SK-N-SH (cell line): ENCODE measurements around the gene ENOX1. TPM values are rescaled to one million over a fixed set of nuclear protein-coding genes. Genes with fewer than 3 reads are reported as not detected.

Source experiments
- CTCF ChIA-PET: fragments of 300-600, 350-600 bp; formaldehyde crosslinking; extraction: SDS; loops from one replicate; lab custom pipeline; 2021; lab: Yijun Ruan, JAX
- POLR2A ChIA-PET: fragments of 350-600 bp; sonication (Branson Sonifier 250); formaldehyde crosslinking; extraction: SDS; loops from one replicate; lab custom pipeline; 2020; ENCODE audit warnings: antibody characterized with exemption, inconsistent platforms; lab: Yijun Ruan, JAX
- DNase-seq: peaks from one replicate; pipeline ENCODE4 v3.0.0; 2012
- H2AFZ ChIP-seq: fragments of 200-600 bp; sonication (generic); 2 replicates; pipeline ENCODE4 v1.8.1; 2016; ENCODE audit warnings: antibody characterized with exemption, mild to moderate bottlenecking, low read depth
- H3F3A ChIP-seq: fragments of 200-600 bp; sonication (generic); replicated peaks from 2 replicates; pipeline ENCODE3; 2016; ENCODE audit warnings: antibody characterized with exemption, mild to moderate bottlenecking; ENCODE audit not compliant: insufficient read depth
- H3K27ac ChIP-seq, 2 experiments: fragments of 200-500 bp in 1 of 2; fragments of 200-600 bp in 1 of 2; sonication (Bioruptor generic) in 1 of 2; sonication (generic), shearing (Covaris generic) in 1 of 2; 2 replicates each; pipeline versions ENCODE4 v1.5.1 to v1.6.1; 2014 to 2016; ENCODE audit warnings: low read depth in 2 of 2, inconsistent platforms in 1 of 2, low read length in 1 of 2, mild to moderate bottlenecking in 1 of 2, mixed read lengths in 1 of 2
- H3K27me3 ChIP-seq: fragments of 200-600 bp; sonication (generic), shearing (Covaris generic); 2 replicates; pipeline ENCODE4 v1.6.1; 2016; ENCODE audit warnings: mixed run types; ENCODE audit not compliant: insufficient read depth
- H3K36me3 ChIP-seq, 2 experiments: fragments of 200-500 bp in 1 of 2; fragments of 200-600 bp in 1 of 2; sonication (Bioruptor generic) in 1 of 2; sonication (generic) in 1 of 2; replicated peaks in 1 of 2; 2 replicates each; pipeline versions ENCODE3 to v1.5.1; 2014 to 2016; ENCODE audit warnings: low read length in 1 of 2, mild to moderate bottlenecking in 1 of 2; ENCODE audit not compliant: insufficient read depth in 2 of 2, control insufficient read depth in 1 of 2
- H3K4me1 ChIP-seq, 2 experiments: fragments of 200-500 bp in 1 of 2; fragments of 200-600 bp in 1 of 2; sonication (Bioruptor generic) in 1 of 2; sonication (generic), shearing (Covaris generic) in 1 of 2; 2 replicates each; pipeline versions ENCODE4 v1.5.1 to v1.6.1; 2014 to 2016; ENCODE audit warnings: low read depth in 1 of 2, low read length in 1 of 2, mixed run types in 1 of 2; ENCODE audit not compliant: insufficient read depth in 2 of 2, control insufficient read depth in 1 of 2
- H3K4me2 ChIP-seq: fragments of 200-600 bp; sonication (generic), shearing (Covaris generic); 2 replicates; pipeline ENCODE4 v1.6.1; 2017; ENCODE audit warnings: mixed run types
- H3K4me3 ChIP-seq, 2 experiments: fragments of 200-500 bp in 1 of 2; fragments of 200-600 bp in 1 of 2; sonication (Bioruptor generic) in 1 of 2; sonication (generic), shearing (Covaris generic) in 1 of 2; 2 replicates each; pipeline versions ENCODE4 v1.5.1 to v1.8.1; 2014 to 2016; ENCODE audit warnings: low read depth in 2 of 2, inconsistent platforms in 1 of 2, low read length in 1 of 2, mild to moderate bottlenecking in 1 of 2, mixed read lengths in 1 of 2, moderate library complexity in 1 of 2
- H3K79me2 ChIP-seq: fragments of 200-600 bp; sonication (generic); 2 replicates; pipeline ENCODE4 v1.8.1; 2017; ENCODE audit warnings: mild to moderate bottlenecking; ENCODE audit not compliant: insufficient read depth
- H3K9ac ChIP-seq: fragments of 200-600 bp; sonication (generic); 2 replicates; pipeline ENCODE4 v1.6.1; 2017; ENCODE audit warnings: mixed run types
- H3K9me2 ChIP-seq: fragments of 200-600 bp; sonication (generic); 2 replicates; pipeline ENCODE4 v1.6.1; 2017; ENCODE audit warnings: mixed run types
- H3K9me3 ChIP-seq: fragments of 200-600 bp; sonication (generic); 2 replicates; pipeline ENCODE4 v1.6.1; 2017; ENCODE audit warnings: mixed run types, mild to moderate bottlenecking, moderate library complexity
- H4K20me1 ChIP-seq: fragments of 200-600 bp; sonication (generic); 2 replicates; pipeline ENCODE4 v1.6.1; 2017; ENCODE audit warnings: mild to moderate bottlenecking, mixed run types; ENCODE audit not compliant: insufficient read depth
- CHD2 ChIP-seq: fragments of 150-350 bp; IDR thresholded peaks from 2 replicates; pipeline ENCODE4 v1.6.1; 2018; ENCODE audit warnings: low read length; ENCODE audit not compliant: partially characterized antibody
- CTCF ChIP-seq: fragments of 200-600 bp; sonication (generic); IDR thresholded peaks from 2 replicates; pipeline ENCODE4 v1.6.1; 2017; ENCODE audit warnings: antibody characterized with exemption, mild to moderate bottlenecking, moderate library complexity
- EP300 ChIP-seq, 2 experiments: IDR thresholded peaks; 2 replicates each; pipeline versions ENCODE4 v1.4.0 to v1.6.1; 2012; ENCODE audit warnings: borderline replicate concordance in 1 of 2, low read depth in 1 of 2, low read length in 1 of 2
- FOSL2 ChIP-seq: IDR thresholded peaks from 2 replicates; pipeline ENCODE4 v1.4.0; 2012; ENCODE audit warnings: low read depth, mild to moderate bottlenecking, moderate library complexity, borderline replicate concordance
- FOXJ3 ChIP-seq: sonication (generic); formaldehyde crosslinking; IDR thresholded peaks from 2 replicates; pipeline ENCODE4 v1.5.1; 2020; ENCODE audit warnings: mild to moderate bottlenecking, missing genetic modification reagents
- FOXM1 ChIP-seq: IDR thresholded peaks from 2 replicates; pipeline ENCODE4 v1.4.0; 2012; ENCODE audit warnings: low read depth, mild to moderate bottlenecking
- GATA2 ChIP-seq: sonication (generic); formaldehyde crosslinking; IDR thresholded peaks from 2 replicates; pipeline ENCODE4 v1.5.0; 2020; ENCODE audit warnings: mild to moderate bottlenecking, missing genetic modification reagents
- IRF3 ChIP-seq: fragments of 150-350 bp; IDR thresholded peaks from 2 replicates; pipeline ENCODE4 v1.6.1; 2016; ENCODE audit warnings: mild to moderate bottlenecking, low read depth, low read length
- JUND ChIP-seq: IDR thresholded peaks from 2 replicates; pipeline ENCODE4 v1.4.0; 2012
- MAX ChIP-seq: IDR thresholded peaks from 2 replicates; pipeline ENCODE4 v1.4.0; 2012; ENCODE audit warnings: low read depth
- MEF2A ChIP-seq: IDR thresholded peaks from 2 replicates; pipeline ENCODE4 v1.4.0; 2012; ENCODE audit warnings: low read depth, borderline replicate concordance
- NFIC ChIP-seq: IDR thresholded peaks from 2 replicates; pipeline ENCODE4 v1.4.0; 2012; ENCODE audit warnings: borderline replicate concordance
- POLR2AphosphoS5 ChIP-seq: IDR thresholded peaks from 2 replicates; pipeline ENCODE4 v1.6.1; 2012; ENCODE audit warnings: low read depth, low read length
- RAD21 ChIP-seq: IDR thresholded peaks from 2 replicates; pipeline ENCODE4 v1.6.1; 2012; ENCODE audit warnings: mild to moderate bottlenecking, low read length
- REST ChIP-seq: IDR thresholded peaks from 2 replicates; pipeline ENCODE4 v1.6.1; 2012; ENCODE audit warnings: mild to moderate bottlenecking, low read depth, low read length, moderate library complexity
- RFX5 ChIP-seq: IDR thresholded peaks from 2 replicates; pipeline ENCODE4 v1.6.1; 2012; ENCODE audit warnings: mild to moderate bottlenecking, improper control_type of control experiment, low read length
- RXRA ChIP-seq: IDR thresholded peaks from 2 replicates; pipeline ENCODE4 v1.4.0; 2012; ENCODE audit warnings: low read depth, mild to moderate bottlenecking, borderline replicate concordance
- SIN3A ChIP-seq: IDR thresholded peaks from 2 replicates; pipeline ENCODE4 v1.6.1; 2012; ENCODE audit warnings: low read depth, mild to moderate bottlenecking, low read length, moderate library complexity, borderline replicate concordance
- TAF1 ChIP-seq: IDR thresholded peaks from 2 replicates; pipeline ENCODE4 v1.6.1; 2012; ENCODE audit warnings: low read depth, mild to moderate bottlenecking, low read length, moderate library complexity, borderline replicate concordance
- TEAD4 ChIP-seq: IDR thresholded peaks from 2 replicates; pipeline ENCODE4 v1.4.0; 2012; ENCODE audit warnings: mild to moderate bottlenecking, borderline replicate concordance; ENCODE audit not compliant: insufficient read depth
- USF2 ChIP-seq: fragments of 150-350 bp; IDR thresholded peaks from 2 replicates; pipeline ENCODE4 v1.6.1; 2017; ENCODE audit warnings: antibody characterized with exemption, low read length, low read depth, borderline replicate concordance
- YY1 ChIP-seq: IDR thresholded peaks from 2 replicates; pipeline ENCODE4 v1.4.0; 2012; ENCODE audit warnings: low read depth, mild to moderate bottlenecking
- ZBTB33 ChIP-seq: IDR thresholded peaks from 2 replicates; pipeline ENCODE4 v1.4.0; 2012; ENCODE audit warnings: low read depth, borderline replicate concordance
- WGBS: methylation state at CpG from one replicate; pipeline ENCODE4 v1.1.6; 2017; ENCODE audit warnings: low lambda C conversion rate; 5-methylcytosine and 5-hydroxymethylcytosine counted together
- polyA plus RNA-seq, 3 experiments: library from polyadenylated mRNA; depleted of rRNA; stranded (reverse); fragments of >200 nt; gene quantifications; 2 replicates each; pipeline ENCODE4 v1.2.3, GENCODE V29; 2012

ENOX1 gene
- polyA plus RNA-seq, 1 of the 3 experiments (the other 2 are of a cell fraction), result 5.8 TPM

- CTCF ChIA-PET, result interaction anchor here (0.5 kb wide), 1 partner anchor 468 kb away, joined by 3 read pairs; no protein-coding TSS in a partner anchor
- H3K36me3 ChIP-seq, result no peaks in the 10 kb centered on the region
- H3K79me2 ChIP-seq, result no peaks in the 10 kb centered on the region
- peak overlapping the region; percentile 65 to 67 for H3K27ac ChIP-seq
- H3K4me1 ChIP-seq, result peaks cover 10 to 18% of the 10 kb centered on the region in 2 experiments; a peak in 3 of 4 replicates
- no peaks in the 10 kb centered on the region for H3K9me3 ChIP-seq
- H2AFZ ChIP-seq, result peak overlapping the region; percentile 75
- H3K4me2 ChIP-seq, result peak overlapping the region; percentile 77
- 30% methylated on average over 1 of the region's 1 CpG for WGBS
- no peak for DNase-seq
- H3F3A ChIP-seq, result no peaks in the 10 kb centered on the region
- peak overlapping the region; percentile 6 to 38; a peak in 2 of 4 replicates for H3K4me3 ChIP-seq
- H3K27me3 ChIP-seq, result no peaks in the 10 kb centered on the region
- no peaks in the 10 kb centered on the region for H4K20me1 ChIP-seq
- H3K9me2 ChIP-seq, result no peaks in the 10 kb centered on the region
- POLR2A ChIA-PET, result interaction anchor here (1.1 kb wide), 1 partner anchor 103 kb away, joined by 3 read pairs; no protein-coding TSS in a partner anchor
- peak overlapping the region; percentile 33 for H3K9ac ChIP-seq
- TF ChIP-seq EP300 (IDR thresholded peaks at IDR 0.05; ENCODE audit: borderline replicate concordance in 1 of 2, low read depth in 1 of 2, low read length in 1 of 2), result peak in 1 of 2 experiments; percentile 52; a peak in 1 of 4 replicates
- no peak for TF ChIP-seq ZBTB33
- no peak for TF ChIP-seq POLR2AphosphoS5
- TF ChIP-seq RXRA, result no peak
- no peak for TF ChIP-seq GATA2
- no peak for TF ChIP-seq IRF3
- no peak for TF ChIP-seq RFX5
- no peak for TF ChIP-seq USF2
- TF ChIP-seq MAX, result no peak
- TF ChIP-seq SIN3A, result no peak
- TF ChIP-seq RAD21, result no peak
- no peak for TF ChIP-seq NFIC
- no peak for TF ChIP-seq FOXJ3
- no peak for TF ChIP-seq CHD2
- TF ChIP-seq FOSL2, result peak; percentile 22; the same call in 1 of the 2 replicates
- TF ChIP-seq JUND, result peak; percentile 40; the same call in 1 of the 2 replicates
- TF ChIP-seq MEF2A, result no peak
- TF ChIP-seq FOXM1, result no peak
- TF ChIP-seq TEAD4, result peak; percentile 54; the same call in 1 of the 2 replicates
- 0 out of 2 replicates have a peak, but pooled peaks have one; percentile 7 for TF ChIP-seq REST
- TF ChIP-seq TAF1, result no peak
- TF ChIP-seq CTCF, result no peak
- TF ChIP-seq YY1, result no peak
These were observed 122.0 kb downstream of the ENOX1 start for GRCh38 chr13:43664700-43665191.
